ENCODE results near the gene MST1R. TPM values are rescaled to one million over a fixed set of nuclear protein-coding genes. Genes with fewer than 3 reads are reported as not detected.
"Not testable (repeated sequence)": the region's sequence is repeated elsewhere in the genome, so short reads cannot be mapped to it uniquely, and the experiment has no call there.

MST1R gene
- total RNA-seq, 5 donors from 2014 or later (not counting 1 experiment from before 2014, with no cell fraction given): 0.59 to 1.6 (median 1.3) TPM

DNA sequence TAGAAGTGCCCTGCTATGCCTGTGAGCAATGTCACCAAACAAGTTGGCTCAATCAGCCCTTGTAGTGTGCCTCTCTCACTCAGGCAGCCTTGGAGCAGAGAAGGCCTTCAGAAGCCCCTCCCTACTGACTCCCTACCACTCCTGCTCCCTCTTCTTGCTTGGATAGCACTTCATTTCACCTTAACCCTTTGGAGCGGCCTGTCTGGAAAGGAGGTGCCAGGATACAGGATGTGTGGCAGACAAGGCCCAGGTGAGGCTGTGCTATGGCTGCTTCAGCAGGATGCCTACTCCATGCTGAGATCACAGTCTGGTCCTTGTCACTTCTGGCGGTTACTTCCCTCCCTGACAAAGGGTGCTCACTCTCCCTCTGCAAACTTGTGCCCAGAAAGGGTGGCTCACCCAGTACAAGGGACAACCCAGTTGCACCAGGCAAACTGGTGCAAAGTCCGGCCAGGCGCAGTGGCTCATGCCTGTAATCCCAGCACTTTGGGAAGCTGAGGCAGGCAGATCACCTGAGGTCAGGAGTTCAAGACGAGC is 24.9 kb upstream of the MST1R start:
- H3K9me3 ChIP-seq: no peaks in the 10 kb centered on the region
- H3K36me3 Mint-ChIP-seq: peaks cover 7% of the 10 kb centered on the region
- H3K4me1 Mint-ChIP-seq: peaks cover 21 to 36% (median 28%) of the 10 kb centered on the region in 3 donors
- no peaks in the 10 kb centered on the region for H3K27me3 Mint-ChIP-seq
- DNase-seq (no peak), ATAC-seq (replicated peaks in 1 of 4) (no peak)
- H3K27ac Mint-ChIP-seq: peak overlapping the region; percentile 55 to 89
- H3K4me3 Mint-ChIP-seq: peak overlapping the region; percentile 75 to 83 (median 83)
- ChIA-PET CTCF (interaction anchor here in 1 of 2 donors (0.6 to 1.8 kb wide), 3 partner anchors 12 to 126 kb away, joined by 6 to 7 read pairs (median 6); partner anchors contain the start of genes INKA1 and RBM6), POLR2A (no interaction called here)
- no peaks in the 10 kb centered on the region for H3K36me3 ChIP-seq (ENCODE audit: control insufficient read depth in 2 of 2, extremely low read depth in 1 of 2, insufficient read depth in 1 of 2, low read length in 1 of 2)
- no peaks in the 10 kb centered on the region for H3K27me3 ChIP-seq (replicated peaks in 1 of 2; ENCODE audit: control insufficient read depth in 2 of 2, extremely low read depth in 1 of 2, insufficient read depth in 2 of 2, low read length in 1 of 2)
- H3K4me1 ChIP-seq (ENCODE audit: control insufficient read depth in 1 of 2, extremely low read depth in 1 of 2, insufficient read depth in 2 of 2, low read length in 2 of 2): peaks cover 2 to 26% of the 10 kb centered on the region in 2 experiments
- peak overlapping the region; percentile 12 for H3K27ac ChIP-seq (ENCODE audit: low read length)
- WGBS (ENCODE audit: insufficient coverage): 97% methylated on average over 3 of the region's 5 CpGs
- H3K4me3 ChIP-seq (ENCODE audit: control insufficient read depth in 1 of 2, extremely low read depth in 1 of 2, low read length in 1 of 2): no peak overlapping the region
- H3K9me3 Mint-ChIP-seq: no peaks in the 10 kb centered on the region

DNA sequence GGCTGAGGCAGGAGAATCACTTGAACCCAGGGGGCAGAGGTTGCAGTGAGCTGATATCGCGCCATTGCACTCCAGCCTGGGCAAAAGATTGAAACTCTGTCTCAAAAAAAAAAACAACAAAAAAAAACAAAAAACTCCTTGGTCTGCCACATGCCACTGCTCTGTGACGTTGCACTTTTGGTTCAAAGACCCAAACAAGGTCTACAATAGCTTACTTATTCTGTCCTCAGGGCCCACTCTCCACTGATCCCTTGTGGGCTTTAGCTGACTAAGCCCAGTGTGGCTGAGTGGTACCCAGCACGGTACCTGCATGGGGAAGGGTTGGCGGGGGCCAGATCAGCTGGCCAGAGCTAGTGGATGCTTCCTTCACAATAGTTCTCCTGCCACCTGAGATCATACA is 24.1 kb upstream of the MST1R start:
- WGBS (ENCODE audit: insufficient coverage): 86% methylated on average over 2 of the region's 5 CpGs
- no peaks in the 10 kb centered on the region for H3K9me3 ChIP-seq
- no peaks in the 10 kb centered on the region for H3K27me3 ChIP-seq (replicated peaks in 1 of 2; ENCODE audit: control insufficient read depth in 2 of 2, extremely low read depth in 1 of 2, insufficient read depth in 2 of 2, low read length in 1 of 2)
- DNase-seq (no peak), ATAC-seq (replicated peaks in 1 of 4) (no peak)
- H3K36me3 ChIP-seq (ENCODE audit: control insufficient read depth in 2 of 2, extremely low read depth in 1 of 2, insufficient read depth in 1 of 2, low read length in 1 of 2): no peaks in the 10 kb centered on the region
- peaks cover 2 to 26% of the 10 kb centered on the region in 2 experiments for H3K4me1 ChIP-seq (ENCODE audit: control insufficient read depth in 1 of 2, extremely low read depth in 1 of 2, insufficient read depth in 2 of 2, low read length in 2 of 2)
- Mint-ChIP-seq H3K27me3 (no peaks in the 10 kb centered on the region), H3K4me1 (peaks cover 21 to 36% (median 28%) of the 10 kb centered on the region in 3 donors), H3K4me3 (peak overlapping the region in 2 of 3 donors; percentile 83), H3K36me3 (peaks cover 7% of the 10 kb centered on the region), H3K27ac (peak overlapping the region; percentile 1 to 39), H3K9me3 (no peaks in the 10 kb centered on the region)
- CTCF ChIA-PET: interaction anchor here in 1 of 2 donors (0.6 kb wide), 1 partner anchor 50 kb away, joined by 6 read pairs; no protein-coding TSS in a partner anchor
- POLR2A ChIA-PET: no interaction called here
- H3K4me3 ChIP-seq (ENCODE audit: control insufficient read depth in 1 of 2, extremely low read depth in 1 of 2, low read length in 1 of 2): no peak overlapping the region
- H3K27ac ChIP-seq (ENCODE audit: low read length): no peak overlapping the region

DNA sequence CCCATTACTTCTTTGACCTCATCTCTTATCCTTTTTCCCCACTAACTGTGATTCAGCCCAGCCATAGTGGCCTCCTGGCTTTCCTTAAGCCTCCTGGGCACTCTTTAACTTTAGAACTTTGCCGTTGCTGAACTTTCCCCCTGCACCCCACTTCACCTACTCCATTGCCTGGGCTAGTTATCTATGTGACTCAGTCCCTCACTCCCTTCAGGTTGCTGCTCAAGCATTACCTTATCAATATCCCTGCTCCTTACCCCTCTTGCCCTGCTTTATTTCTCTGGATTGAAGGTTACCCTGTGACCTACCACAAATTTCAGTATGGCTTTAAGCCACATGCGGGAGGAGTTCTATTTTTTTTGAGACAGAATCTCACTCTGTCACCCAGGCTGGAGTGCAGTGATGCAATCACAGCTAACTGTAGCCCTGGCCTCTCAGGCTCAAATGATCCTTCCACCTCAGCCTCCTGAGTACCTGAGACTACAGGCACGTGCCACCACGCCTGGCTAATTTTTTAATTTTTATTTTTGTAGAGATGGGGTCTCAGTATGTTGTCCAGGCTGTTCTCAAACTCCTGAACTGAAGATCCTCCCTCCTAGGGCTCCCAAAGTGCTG is 22.6 kb upstream of the MST1R start:
- no peak for ATAC-seq (replicated peaks in 1 of 4)
- Mint-ChIP-seq H3K4me3 (no peak overlapping the region), H3K9me3 (no peaks in the 10 kb centered on the region), H3K36me3 (peaks cover 7% of the 10 kb centered on the region), H3K4me1 (peaks cover 21 to 34% (median 27%) of the 10 kb centered on the region in 3 donors), H3K27ac (no peak overlapping the region), H3K27me3 (no peaks in the 10 kb centered on the region)
- Histone ChIP-seq H3K36me3 (ENCODE audit: control insufficient read depth in 2 of 2, extremely low read depth in 1 of 2, insufficient read depth in 1 of 2, low read length in 1 of 2) (no peaks in the 10 kb centered on the region), H3K27me3 (replicated peaks in 1 of 2; ENCODE audit: control insufficient read depth in 2 of 2, extremely low read depth in 1 of 2, insufficient read depth in 2 of 2, low read length in 1 of 2) (no peaks in the 10 kb centered on the region), H3K9me3 (no peaks in the 10 kb centered on the region), H3K4me3 (ENCODE audit: control insufficient read depth in 1 of 2, extremely low read depth in 1 of 2, low read length in 1 of 2) (no peak overlapping the region), H3K4me1 (ENCODE audit: control insufficient read depth in 1 of 2, extremely low read depth in 1 of 2, insufficient read depth in 2 of 2, low read length in 2 of 2) (peaks cover 2 to 26% of the 10 kb centered on the region in 2 experiments), H3K27ac (ENCODE audit: low read length) (no peak overlapping the region)
- DNase-seq: no peak
- 93% methylated on average over 2 of the region's 4 CpGs for WGBS (ENCODE audit: insufficient coverage)
- CTCF ChIA-PET: no interaction called here
- POLR2A ChIA-PET: interaction anchor here in 1 of 2 donors (0.6 kb wide), 1 partner anchor 12 kb away, joined by 5 read pairs; no protein-coding TSS in a partner anchor

DNA sequence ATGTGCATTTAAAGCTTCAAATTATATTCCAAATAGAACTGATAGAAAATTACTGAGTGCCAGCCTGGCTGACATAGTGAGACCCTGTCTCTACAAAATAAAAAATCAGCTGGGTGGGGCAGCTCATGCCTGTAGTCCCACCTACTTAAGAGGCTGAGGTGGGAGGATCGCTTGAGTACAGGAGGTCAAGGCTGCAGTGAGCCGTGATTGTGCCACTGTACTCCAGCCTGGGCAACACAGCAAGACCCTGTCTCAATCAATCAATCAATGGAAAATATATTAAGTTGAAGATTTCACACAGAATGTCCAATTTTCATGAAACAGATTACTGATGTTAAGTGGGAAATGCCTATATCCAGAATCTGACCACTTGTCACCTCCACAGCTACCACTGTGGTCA is 21.8 kb upstream of the MST1R start:
- ATAC-seq (replicated peaks in 1 of 4): no peak
- no peaks in the 10 kb centered on the region for H3K27me3 ChIP-seq (replicated peaks in 1 of 2; ENCODE audit: control insufficient read depth in 2 of 2, extremely low read depth in 1 of 2, insufficient read depth in 2 of 2, low read length in 1 of 2)
- H3K4me1 ChIP-seq (ENCODE audit: control insufficient read depth in 1 of 2, extremely low read depth in 1 of 2, insufficient read depth in 2 of 2, low read length in 2 of 2): peaks cover 2 to 25% of the 10 kb centered on the region in 2 experiments
- H3K36me3 ChIP-seq (ENCODE audit: control insufficient read depth in 2 of 2, extremely low read depth in 1 of 2, insufficient read depth in 1 of 2, low read length in 1 of 2): no peaks in the 10 kb centered on the region
- POLR2A ChIA-PET: interaction anchor here in 1 of 2 donors (0.5 kb wide), 1 partner anchor 40 kb away, joined by 3 read pairs; no protein-coding TSS in a partner anchor
- H3K4me1 Mint-ChIP-seq: peaks cover 21 to 31% (median 23%) of the 10 kb centered on the region in 3 donors
- no peak for DNase-seq
- H3K27ac ChIP-seq (ENCODE audit: low read length): no peak overlapping the region
- no peak overlapping the region for H3K27ac Mint-ChIP-seq
- H3K9me3 ChIP-seq: no peaks in the 10 kb centered on the region
- no CpG with 5 or more reads among the region's 2 CpGs for WGBS (ENCODE audit: insufficient coverage)
- no peak overlapping the region for H3K4me3 ChIP-seq (ENCODE audit: control insufficient read depth in 1 of 2, extremely low read depth in 1 of 2, low read length in 1 of 2)
- H3K27me3 Mint-ChIP-seq: no peaks in the 10 kb centered on the region
- peaks cover 7% of the 10 kb centered on the region for H3K36me3 Mint-ChIP-seq
- CTCF ChIA-PET: no interaction called here
- no peak overlapping the region for H3K4me3 Mint-ChIP-seq
- H3K9me3 Mint-ChIP-seq: no peaks in the 10 kb centered on the region

DNA sequence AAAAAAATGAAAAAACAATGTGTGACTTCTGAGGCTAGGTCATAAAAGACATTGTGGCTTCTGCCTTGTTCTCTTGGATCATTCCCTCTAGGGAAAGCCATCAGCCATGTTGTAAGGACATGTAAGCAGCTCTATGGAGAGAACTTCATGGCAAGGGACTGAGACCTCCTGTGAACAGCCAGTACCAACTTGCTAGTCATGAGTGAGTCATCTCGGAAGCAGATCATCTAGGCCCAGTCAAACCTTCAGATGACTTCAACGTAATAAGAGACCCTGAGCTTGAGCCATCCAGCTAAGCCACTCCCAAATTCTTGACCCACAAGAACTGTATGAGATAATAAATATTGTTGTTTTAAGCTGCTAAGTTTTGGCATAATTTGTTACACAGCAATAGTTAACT is 21.0 kb upstream of the MST1R start:
- POLR2A ChIA-PET: no interaction called here
- H3K4me3 ChIP-seq (ENCODE audit: control insufficient read depth in 1 of 2, extremely low read depth in 1 of 2, low read length in 1 of 2): no peak overlapping the region

DNA sequence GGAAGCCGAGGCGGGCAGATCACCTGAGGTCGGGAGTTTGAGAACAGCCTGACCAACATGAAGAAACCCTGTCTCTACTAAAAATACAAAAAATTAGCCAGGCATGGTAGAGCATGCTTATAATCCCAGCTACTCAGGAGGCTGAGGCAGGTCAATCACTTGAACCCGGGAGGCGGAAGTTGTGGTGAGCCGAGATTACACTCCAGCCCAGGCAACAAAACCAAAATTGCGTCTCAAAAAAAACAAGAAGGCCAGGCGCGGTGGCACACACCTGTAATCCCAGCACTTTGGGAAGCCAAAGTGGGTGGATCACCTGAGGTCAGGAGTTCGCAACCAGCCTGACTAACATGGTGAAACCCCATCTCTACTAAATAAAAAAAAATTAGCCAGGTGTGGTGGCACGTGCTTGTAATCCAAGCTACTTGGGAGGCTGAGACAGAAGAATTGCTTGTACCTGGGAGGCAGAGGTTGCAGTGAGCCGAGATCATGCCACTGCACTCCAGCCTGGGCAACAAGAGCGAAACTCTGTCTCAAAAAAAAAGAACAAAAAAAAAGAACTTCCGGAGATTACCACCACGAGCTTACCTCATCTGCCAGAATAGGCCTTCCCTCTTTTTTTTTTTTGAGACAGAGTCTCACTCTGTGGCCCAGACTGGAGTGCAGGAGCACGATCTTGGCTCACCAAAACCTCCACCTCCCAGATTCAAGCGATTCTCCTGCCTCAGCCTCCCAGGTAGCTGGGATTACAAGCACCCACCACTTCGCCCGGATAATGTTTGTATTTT is 14.3 kb upstream of the MST1R start:
- 75% methylated on average over 7 of the region's 19 CpGs for WGBS (ENCODE audit: insufficient coverage)

More for the DNA sequence above, 21.0 kb upstream of the MST1R start:
- CTCF ChIA-PET: no interaction called here
- Histone ChIP-seq H3K36me3 (ENCODE audit: control insufficient read depth in 2 of 2, extremely low read depth in 1 of 2, insufficient read depth in 1 of 2, low read length in 1 of 2) (no peaks in the 10 kb centered on the region), H3K4me1 (ENCODE audit: control insufficient read depth in 1 of 2, extremely low read depth in 1 of 2, insufficient read depth in 2 of 2, low read length in 2 of 2) (peaks cover 0 to 17% of the 10 kb centered on the region in 2 experiments), H3K27ac (ENCODE audit: low read length) (no peak overlapping the region), H3K9me3 (no peaks in the 10 kb centered on the region), H3K27me3 (replicated peaks in 1 of 2; ENCODE audit: control insufficient read depth in 2 of 2, extremely low read depth in 1 of 2, insufficient read depth in 2 of 2, low read length in 1 of 2) (no peaks in the 10 kb centered on the region)
- Mint-ChIP-seq H3K36me3 (peaks cover 10% of the 10 kb centered on the region), H3K27me3 (no peaks in the 10 kb centered on the region), H3K27ac (no peak overlapping the region), H3K4me3 (no peak overlapping the region), H3K4me1 (peaks cover 15 to 26% (median 17%) of the 10 kb centered on the region in 3 donors), H3K9me3 (no peaks in the 10 kb centered on the region)
- WGBS (ENCODE audit: insufficient coverage): no CpG with 5 or more reads among the region's 2 CpGs
- ATAC-seq (replicated peaks in 1 of 4) (no peak), DNase-seq (no peak)

More for the DNA sequence above, 14.3 kb upstream of the MST1R start:
- H3K4me1 Mint-ChIP-seq; H3K36me3 Mint-ChIP-seq; H3K4me3 Mint-ChIP-seq; DNase-seq; H3K27ac ChIP-seq (ENCODE audit: low read length); H3K9me3 ChIP-seq; H3K4me3 ChIP-seq (ENCODE audit: control insufficient read depth in 1 of 2, extremely low read depth in 1 of 2, low read length in 1 of 2); H3K27me3 Mint-ChIP-seq; H3K9me3 Mint-ChIP-seq; H3K27ac Mint-ChIP-seq; H3K36me3 ChIP-seq (ENCODE audit: control insufficient read depth in 2 of 2, extremely low read depth in 1 of 2, insufficient read depth in 1 of 2, low read length in 1 of 2); POLR2A ChIA-PET; H3K27me3 ChIP-seq (replicated peaks in 1 of 2; ENCODE audit: control insufficient read depth in 2 of 2, extremely low read depth in 1 of 2, insufficient read depth in 2 of 2, low read length in 1 of 2); H3K4me1 ChIP-seq (ENCODE audit: control insufficient read depth in 1 of 2, extremely low read depth in 1 of 2, insufficient read depth in 2 of 2, low read length in 2 of 2): not testable (repeated sequence)
- CTCF ChIA-PET: interaction anchor here in 1 of 2 donors (0.7 kb wide), 1 partner anchor 10 kb away, joined by 3 read pairs; no protein-coding TSS in a partner anchor
- ATAC-seq (replicated peaks in 1 of 4): peak in 1 of 4 experiments; percentile 55

Data from T-cell (primary cell).